GM21723 (cell line): ENCODE measurements around the gene ZNF8.

Experiments
- ATAC-seq: cut with Tn5 transposase; IDR thresholded peaks from one replicate; pipeline ENCODE4 v1.9.1; 2021; ENCODE audit warnings: mild to moderate bottlenecking, moderate library complexity; ENCODE audit not compliant: unreplicated experiment

The ZNF8 gene

DNA sequence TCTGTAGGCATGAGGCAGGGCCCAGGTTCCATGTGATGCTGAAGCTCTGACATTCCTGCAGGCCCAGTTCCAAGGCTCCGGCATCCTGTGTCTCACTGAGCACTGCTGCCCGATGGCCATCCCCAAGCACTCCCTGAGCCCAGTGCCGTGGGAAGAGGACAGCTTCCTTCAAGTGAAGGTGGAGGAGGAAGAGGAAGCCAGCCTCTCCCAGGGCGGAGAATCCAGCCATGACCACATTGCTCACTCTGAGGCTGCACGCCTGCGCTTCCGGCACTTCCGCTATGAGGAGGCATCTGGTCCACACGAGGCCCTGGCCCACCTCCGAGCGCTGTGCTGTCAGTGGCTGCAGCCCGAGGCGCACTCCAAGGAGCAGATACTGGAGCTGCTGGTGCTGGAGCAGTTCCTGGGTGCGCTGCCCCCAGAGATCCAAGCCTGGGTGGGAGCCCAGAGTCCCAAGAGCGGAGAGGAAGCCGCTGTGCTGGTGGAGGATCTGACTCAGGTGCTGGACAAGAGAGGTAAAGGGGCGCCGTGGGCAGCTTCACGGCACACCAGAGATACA lies 56.0 kb downstream of the ZNF8 start:
- ATAC-seq: no peak

DNA sequence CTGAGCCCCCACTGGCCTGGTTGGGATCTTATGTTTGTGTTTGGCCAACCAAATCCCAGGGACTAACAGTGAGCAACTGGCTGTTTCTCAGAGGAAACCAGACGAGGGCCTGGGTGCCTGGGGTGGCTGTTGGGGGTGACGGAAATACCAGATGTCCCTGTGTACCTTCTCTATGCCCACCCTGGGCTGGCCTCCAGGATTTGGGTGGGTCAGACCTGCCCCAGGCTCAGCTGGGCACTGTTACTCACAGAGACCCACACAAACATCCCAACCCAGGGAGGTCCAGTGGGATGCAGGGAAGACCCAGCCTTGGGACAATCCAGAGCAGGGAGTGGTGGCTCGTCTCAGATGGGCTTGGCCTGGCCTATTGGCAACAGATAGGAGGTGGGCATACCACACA lies 56.9 kb downstream of the ZNF8 start:
- no peak for ATAC-seq

DNA sequence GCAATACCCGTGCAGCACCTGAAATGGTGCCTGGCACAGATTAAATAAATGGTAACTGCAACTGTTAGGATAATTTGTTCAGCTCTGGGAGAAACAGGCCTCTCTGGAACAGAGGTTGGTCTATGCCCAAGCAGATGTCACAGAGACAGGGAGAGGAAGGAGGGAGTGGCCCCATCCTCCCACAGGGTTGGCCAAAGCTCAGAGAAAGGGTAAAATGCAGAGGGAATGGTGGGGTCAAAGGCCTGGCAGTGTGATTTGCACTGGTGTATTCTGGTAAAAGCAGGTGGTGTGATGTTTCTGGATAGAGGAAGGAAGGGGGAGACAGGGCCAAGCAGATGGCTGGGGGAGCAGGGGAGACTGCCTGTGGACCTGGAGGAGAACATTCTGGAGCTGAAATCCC lies 57.5 kb downstream of the ZNF8 start:
- ATAC-seq: no peak

DNA sequence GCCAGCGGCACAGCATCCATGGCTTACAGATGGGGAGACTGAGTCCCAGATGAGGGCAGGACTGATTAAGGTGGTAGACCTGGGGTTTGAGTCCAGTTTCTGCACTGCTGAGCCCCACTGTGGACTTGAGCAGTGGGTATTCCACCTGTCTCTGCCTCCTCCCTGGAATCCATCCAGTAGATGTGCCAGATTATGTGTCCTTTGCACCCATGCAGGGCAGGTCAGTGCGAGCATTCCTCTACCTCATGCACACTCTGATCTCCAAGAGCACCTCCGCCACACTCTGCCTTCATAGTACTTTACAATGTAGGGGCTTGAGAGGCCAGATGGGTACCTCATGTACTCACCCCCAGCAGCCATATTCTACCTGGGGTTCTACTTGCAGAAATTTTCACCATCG lies 58.1 kb downstream of the ZNF8 start:
- no peak for ATAC-seq

DNA sequence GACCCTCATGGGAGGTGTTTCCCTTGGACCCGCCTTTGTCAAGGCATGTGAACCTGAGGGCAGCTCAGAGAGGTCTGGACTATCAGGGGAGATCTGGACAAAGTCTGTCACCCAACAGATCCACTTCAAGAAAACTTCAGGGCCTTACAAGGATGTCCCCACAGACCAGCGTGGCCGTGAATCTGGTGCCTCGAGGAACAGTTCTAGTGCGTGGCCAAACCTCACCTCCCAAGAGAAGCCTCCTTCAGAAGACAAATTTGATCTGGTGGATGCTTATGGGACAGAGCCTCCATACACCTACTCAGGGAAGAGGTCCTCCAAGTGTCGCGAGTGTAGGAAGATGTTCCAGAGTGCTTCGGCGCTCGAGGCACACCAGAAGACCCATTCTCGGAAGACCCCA lies 59.6 kb downstream of the ZNF8 start:
- ATAC-seq: no peak

DNA sequence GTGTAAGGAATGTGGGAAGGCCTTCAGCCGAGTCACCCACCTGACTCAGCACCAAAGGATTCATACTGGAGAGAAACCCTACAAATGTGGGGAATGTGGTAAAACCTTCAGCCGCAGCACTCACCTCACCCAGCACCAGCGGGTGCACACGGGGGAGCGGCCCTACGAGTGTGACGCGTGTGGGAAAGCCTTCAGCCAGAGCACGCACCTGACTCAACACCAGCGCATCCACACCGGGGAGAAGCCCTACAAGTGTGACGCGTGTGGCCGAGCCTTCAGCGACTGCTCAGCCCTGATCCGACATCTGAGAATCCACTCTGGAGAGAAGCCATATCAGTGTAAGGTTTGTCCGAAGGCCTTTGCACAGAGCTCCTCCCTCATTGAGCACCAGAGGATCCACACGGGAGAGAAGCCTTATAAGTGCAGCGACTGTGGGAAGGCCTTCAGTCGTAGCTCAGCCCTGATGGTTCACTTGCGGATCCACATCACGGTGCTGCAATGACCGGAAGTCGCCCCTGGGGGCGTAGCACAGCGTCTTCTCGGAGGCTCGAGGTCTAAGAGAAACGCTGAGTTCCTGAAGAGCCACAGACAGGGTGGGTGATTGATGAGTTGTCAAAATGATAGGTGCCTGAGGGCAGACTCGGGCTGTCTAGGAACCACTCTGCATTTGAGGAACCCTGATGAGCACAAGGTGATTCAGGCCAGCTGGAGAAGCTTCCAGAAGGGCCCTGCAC lies 60.2 kb downstream of the ZNF8 start:
- no peak for ATAC-seq

DNA sequence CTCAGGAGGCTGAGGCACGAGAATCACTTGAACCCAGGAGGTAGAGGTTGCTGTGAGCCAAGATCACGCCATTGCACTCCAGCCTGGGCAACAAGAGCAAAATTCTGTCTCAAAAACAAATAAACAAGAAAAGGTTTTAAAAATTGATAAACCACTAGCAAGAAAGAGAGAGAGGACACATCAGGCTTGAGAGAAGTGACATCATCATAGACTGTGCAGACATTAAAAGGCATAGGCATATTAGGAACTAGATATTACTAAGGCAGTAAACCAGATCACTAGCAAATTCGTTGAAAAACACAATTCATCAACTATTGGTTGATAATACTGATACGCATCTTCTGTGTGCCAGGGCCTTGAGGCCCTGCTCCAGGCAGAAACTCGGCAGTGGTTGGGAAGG lies 66.8 kb downstream of the ZNF8 start:
- ATAC-seq: no peak

DNA sequence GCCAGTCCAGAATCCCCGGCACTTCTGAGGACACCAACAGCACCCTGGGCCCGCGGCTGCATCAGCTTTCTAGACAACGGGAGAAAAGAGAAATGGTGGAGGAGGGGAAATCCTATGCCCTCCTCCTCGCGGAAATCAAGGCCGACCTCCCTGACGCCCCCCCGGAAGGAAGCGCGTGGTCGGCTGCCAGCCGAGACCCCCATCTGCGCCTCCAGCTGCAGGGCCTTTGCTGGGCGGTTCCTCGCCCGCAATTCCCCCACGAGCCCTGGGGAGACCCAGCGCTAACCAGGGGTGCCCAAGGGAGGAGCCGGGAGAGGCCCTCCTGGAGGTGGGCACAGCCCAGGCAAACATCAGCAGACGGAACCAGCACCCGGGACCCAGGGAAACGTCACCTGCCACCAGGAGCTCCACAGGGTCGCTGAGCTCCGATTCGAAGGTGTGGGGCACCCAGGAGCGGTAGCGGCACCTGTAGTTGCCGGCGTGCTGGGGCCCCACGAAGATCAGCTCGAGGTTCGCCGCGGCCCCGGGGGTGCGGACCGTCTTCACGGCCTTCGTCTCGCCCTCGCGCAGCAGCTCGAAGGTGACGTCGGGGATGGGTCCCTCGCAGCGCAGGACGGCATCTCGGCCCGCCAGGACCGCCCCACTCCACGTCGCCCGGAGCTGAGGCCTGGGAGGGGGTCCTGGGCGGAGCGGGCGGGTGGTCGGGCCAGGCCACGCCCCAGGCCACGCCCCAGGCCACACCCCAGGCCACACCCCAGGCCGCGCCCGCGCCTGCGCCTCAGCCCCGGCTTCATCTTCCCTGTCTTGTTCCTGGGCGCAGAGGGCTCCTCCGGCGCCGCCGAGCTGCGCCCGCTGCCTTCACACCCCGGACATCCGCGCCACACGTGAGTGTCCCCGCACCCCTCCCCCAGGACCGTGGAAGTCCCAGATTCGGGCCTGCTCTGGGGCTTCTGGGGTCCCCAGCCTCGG lies 68.5 kb downstream of the ZNF8 start:
- peak; percentile 88 for ATAC-seq

DNA sequence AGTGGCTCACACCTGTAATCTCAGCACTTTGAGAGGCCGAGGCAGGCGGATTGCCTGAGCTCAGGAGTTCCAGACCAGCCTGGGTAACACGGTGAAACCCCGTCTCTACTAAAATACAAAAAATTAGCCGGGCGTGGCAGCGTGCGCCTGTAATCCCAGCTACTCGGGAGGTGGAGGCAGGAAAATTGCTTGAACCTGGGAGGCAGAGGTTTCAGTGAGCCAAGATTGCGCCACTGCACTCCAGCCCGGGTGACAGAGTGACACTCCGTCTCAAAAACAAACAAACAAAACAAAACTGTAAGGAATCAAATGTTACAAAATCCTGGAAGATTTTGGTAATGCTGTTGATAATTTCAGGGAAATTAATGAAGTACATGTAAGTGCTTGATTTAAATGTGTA lies 69.3 kb downstream of the ZNF8 start:
- peak; percentile 14 for ATAC-seq

DNA sequence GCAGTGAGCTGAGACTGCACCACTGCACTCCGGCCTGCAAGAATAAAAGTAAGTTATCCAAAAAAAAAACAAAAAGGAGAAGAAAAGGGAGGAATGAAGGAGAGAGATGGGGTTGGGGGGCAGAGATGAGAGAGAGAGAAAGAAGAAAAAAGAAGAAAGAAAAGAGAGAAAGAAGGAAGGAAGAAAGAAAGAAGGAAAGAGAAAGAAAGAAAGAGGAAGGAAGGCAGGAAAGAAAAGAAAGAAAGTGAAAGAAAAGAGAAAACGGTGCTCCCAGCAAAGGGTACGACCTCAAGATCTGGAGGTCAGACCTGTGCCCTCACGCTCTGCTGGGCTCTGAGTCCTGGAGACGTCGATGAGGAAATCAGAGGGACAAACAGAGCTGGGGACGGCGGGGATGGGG lies 70.8 kb downstream of the ZNF8 start:
- no peak for ATAC-seq

DNA sequence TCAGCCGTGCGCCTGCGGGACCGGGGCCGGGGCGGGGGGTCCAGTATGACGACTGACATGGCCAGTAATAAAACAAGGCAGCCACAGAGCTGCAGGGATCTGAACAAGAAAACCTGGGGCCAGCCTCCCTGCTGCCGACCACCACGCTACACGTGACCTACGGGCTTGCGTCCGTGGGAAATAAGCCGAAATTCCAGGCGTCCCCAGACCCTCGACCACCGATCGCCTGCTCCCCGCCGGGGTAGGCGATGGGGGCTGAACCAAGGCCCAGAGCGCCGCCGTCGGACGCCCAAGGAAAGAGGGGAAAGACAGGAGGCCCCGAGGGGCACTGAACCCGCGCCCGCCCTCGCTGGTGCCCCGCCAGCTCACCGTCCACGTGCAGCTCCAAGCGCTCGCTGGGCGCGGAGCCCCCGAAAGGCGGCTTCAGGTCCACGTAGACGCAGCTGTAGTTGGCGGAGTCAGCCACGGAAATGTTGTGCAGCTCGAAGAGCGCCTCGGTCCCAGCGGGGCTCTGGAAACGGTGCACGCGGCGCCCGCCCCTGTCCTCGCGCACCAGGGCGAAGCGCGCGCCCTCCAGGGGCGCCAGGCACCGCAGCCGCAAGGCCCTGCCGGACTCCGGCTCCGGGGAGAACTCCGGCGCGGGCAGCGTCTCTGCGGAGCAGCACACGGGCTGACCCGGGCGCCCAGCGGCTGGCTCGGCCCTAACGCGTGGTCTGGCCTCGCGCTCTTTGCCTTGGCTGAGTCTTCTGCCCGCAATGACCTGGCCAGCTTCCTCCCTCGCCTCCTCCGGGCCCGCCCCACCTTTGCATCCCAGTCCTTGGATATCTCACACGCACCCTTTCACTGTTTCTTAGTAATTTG lies 71.5 kb downstream of the ZNF8 start:
- no peak for ATAC-seq

DNA sequence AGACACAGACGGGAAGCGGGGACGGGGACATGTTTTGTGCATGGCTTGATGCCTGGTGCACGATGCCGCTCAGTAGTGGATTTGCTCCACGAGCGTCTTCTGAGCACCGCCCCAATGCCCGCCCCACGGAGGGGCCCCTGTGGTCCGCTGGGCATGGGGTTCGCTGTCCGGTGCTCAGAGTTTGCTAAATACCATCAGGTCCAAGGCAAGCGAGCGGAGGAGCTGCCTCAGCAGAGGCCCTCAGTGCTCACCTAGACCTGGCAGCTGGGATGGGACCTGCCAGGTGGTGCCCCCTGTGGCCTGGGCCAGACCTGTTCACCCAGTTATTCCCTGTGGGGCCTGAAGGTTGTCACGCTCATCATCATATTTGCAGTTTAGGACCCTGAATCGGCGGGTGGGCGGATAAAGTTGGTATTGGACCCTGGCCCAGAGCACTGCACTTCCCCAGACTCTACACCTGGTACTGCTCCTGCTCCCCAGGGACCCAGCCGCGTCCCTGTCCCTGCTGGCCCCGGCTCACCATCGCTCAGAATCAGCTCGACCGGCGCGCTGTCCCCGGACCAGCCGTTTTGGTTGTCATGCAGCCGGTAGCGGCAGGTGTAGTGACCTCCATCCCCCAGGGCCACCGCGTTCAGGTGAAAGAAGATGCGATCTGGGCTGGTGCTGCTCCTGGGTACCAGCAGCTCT lies 72.3 kb downstream of the ZNF8 start:
- no peak for ATAC-seq

DNA sequence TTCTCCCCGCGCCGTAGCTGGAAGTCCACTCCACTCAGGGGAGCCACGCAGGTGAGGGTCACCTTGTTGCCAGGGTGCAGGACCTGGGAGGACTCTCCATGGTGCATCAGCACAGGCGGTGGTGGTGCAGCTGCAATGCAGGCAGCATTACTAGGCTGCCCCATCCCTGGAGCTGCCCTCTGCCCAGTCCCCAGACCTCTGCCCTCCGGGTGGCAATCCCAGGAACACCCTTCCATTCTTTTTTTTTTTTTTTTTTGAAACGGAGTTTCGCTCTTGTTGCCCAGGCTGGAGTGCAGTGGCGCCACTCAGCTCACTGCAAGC lies 72.8 kb downstream of the ZNF8 start:
- no peak for ATAC-seq

DNA sequence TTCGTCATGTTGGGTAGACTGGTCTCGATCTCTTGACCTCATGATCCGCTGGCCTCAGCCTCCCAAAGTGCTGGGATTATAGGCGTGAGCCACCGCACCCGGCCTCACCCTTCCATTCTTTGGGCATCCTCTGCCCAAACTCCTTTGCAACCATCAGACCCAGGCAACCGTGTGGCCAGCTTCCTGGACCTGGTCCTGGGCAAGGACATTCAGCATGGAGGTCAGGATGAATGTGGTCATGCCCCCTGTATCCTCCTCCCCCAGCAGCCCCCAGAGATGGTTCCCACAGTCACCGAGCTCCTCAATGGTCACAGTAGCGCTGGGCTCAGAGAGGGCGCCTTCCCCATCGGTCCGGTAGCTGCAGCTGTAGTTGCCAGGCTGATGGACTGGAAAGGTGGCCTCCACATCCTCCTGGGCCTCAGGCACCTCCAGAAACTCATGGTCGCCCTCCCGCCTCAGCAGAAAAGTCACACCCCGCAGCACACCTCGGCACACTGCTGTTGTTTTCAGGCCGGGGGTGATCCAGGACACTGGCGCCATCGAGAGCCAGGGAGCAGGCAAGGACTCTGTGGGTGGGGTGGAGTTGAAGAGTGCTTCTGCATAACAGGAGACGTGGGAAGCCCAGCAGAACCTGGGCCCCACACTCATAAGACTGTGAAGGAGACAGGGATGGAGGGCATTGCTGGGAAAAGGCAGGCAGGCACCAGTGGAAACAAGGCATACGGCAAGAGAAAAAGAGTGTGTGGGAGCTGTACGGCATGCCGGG lies 73.4 kb downstream of the ZNF8 start:
- no peak for ATAC-seq
